Activated CD8-positive, alpha-beta T cell treated with anti-CD3 and anti-CD28 coated beads for 36 hours (primary cell): ENCODE measurements around the gene EPS8L2. TPM values are rescaled to one million over a fixed set of nuclear protein-coding genes. Genes with fewer than 3 reads are reported as not detected.

Source experiments
- ATAC-seq: fragments of 200-7000 bp; cut with Tn5 transposase; one replicate; pipeline ENCODE4 v1.10.0; 2021; ENCODE audit warnings: mild to moderate bottlenecking, moderate library complexity
- CTCF ChIA-PET: fragments of 350-600 bp; sonication (Branson Sonifier 250); formaldehyde crosslinking; loops from one replicate; lab custom pipeline; 2021; ENCODE audit warnings: antibody characterized with exemption; lab: Charles Lee
- POLR2A ChIA-PET: fragments of 350-600 bp; sonication (Branson Sonifier 250); formaldehyde crosslinking; loops from one replicate; lab custom pipeline; 2021; ENCODE audit warnings: antibody characterized with exemption; lab: Charles Lee
- DNase-seq: peaks from one replicate; pipeline ENCODE4 v3.0.0-alpha.2; 2020
- H3K27ac Mint-ChIP-seq: one replicate; pipeline ENCODE4 v1.8.0; 2021; ENCODE audit warnings: mild to moderate bottlenecking, mixed read lengths
- H3K27me3 Mint-ChIP-seq: one replicate; pipeline ENCODE4 v1.8.0; 2021; ENCODE audit warnings: mixed read lengths
- H3K36me3 Mint-ChIP-seq: one replicate; pipeline ENCODE4 v1.8.0; 2021; ENCODE audit warnings: low read depth, mixed read lengths
- H3K4me1 Mint-ChIP-seq: one replicate; pipeline ENCODE4 v1.8.0; 2021; ENCODE audit warnings: low read depth, mixed read lengths
- H3K4me3 Mint-ChIP-seq: one replicate; pipeline ENCODE4 v1.8.0; 2021; ENCODE audit warnings: mild to moderate bottlenecking, moderate library complexity, mixed read lengths
- H3K9me3 Mint-ChIP-seq: one replicate; pipeline ENCODE4 v1.8.0; 2021; ENCODE audit warnings: mixed read lengths
- intact Hi-C: fragments of 100-400 bp; cut with micrococcal nuclease; formaldehyde crosslinking; loops from one replicate; pipeline ENCODE4 v1.10.0; 2022
- total RNA-seq, 2 experiments: library from RNA; stranded (reverse); gene quantifications; one replicate each; pipeline ENCODE4 v1.2.3, GENCODE V29; 2021
- TF ChIP-seq, protein P1 (sequence below): fragments of 200-600 bp; IDR thresholded peaks from one replicate; pipeline ENCODE4 v1.8.0; 2022; ENCODE audit warnings: antibody characterized with exemption, mild to moderate bottlenecking

Gene EPS8L2
- total RNA-seq, 2 experiments from 2014 or later: 15.0 to 16.7 TPM

DNA sequence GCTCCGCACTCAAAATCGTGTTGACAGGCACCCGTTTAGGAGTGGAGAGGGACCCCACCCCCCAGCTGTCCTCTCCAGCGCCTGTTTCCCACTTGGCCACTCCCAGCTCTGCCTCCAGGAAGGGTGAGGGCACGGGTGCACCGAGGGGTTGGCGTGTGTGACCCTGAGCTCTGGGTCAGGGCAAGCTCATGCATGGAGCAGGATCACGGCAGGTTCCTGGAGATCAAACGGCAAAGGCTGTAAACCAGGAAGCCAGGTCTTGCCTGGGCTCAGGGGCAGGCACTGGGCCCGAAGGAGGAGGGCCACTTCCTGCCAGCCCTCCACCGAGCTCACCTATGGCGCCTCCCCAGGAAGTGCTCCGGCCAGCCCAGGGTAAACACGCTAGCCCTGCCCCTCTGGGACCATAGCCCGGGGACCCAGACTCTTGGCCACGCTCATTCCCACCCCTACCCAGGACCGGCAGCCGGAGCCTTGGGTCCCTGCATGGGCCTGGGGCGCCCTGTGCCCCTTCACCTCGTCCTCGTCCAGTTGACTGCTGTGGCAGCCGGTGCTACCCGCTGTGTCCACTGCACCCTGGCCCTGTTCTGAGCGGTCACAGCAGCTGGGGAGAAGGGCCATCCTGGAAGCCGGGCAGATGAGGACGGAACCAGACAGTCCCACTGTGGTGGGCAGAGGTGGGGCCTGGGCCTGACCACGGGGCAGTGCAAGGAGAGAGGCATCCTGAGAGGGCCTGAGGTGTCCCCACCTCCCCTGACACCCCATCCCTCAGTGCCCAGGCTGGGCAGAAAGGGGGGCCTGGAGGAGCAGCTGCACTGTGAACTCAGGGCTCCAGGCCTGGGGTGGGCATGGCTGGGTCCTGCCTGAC lies 1.0 kb upstream of the EPS8L2 start:
- no peak for DNase-seq
- ChIA-PET POLR2A (interaction anchor here (0.7 to 1.1 kb wide), 2 partner anchors 17 to 18 kb away, joined by 3 read pairs; no protein-coding TSS in a partner anchor), CTCF (interaction anchor here (0.6 to 2.4 kb wide), 4 partner anchors 8 to 40 kb away, joined by 3 to 8 read pairs (median 3); no protein-coding TSS in a partner anchor)
- ATAC-seq: no peak
- Mint-ChIP-seq H3K27ac (no peak overlapping the region), H3K4me1 (peaks cover 4% of the 10 kb centered on the region), H3K9me3 (no peaks in the 10 kb centered on the region), H3K27me3 (peaks cover 11% of the 10 kb centered on the region), H3K4me3 (no peak overlapping the region), H3K36me3 (no peaks in the 10 kb centered on the region)
- TF ChIP-seq, protein P1, sequence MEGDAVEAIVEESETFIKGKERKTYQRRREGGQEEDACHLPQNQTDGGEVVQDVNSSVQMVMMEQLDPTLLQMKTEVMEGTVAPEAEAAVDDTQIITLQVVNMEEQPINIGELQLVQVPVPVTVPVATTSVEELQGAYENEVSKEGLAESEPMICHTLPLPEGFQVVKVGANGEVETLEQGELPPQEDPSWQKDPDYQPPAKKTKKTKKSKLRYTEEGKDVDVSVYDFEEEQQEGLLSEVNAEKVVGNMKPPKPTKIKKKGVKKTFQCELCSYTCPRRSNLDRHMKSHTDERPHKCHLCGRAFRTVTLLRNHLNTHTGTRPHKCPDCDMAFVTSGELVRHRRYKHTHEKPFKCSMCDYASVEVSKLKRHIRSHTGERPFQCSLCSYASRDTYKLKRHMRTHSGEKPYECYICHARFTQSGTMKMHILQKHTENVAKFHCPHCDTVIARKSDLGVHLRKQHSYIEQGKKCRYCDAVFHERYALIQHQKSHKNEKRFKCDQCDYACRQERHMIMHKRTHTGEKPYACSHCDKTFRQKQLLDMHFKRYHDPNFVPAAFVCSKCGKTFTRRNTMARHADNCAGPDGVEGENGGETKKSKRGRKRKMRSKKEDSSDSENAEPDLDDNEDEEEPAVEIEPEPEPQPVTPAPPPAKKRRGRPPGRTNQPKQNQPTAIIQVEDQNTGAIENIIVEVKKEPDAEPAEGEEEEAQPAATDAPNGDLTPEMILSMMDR: no peak
- intact Hi-C loops: no loop called here

DNA sequence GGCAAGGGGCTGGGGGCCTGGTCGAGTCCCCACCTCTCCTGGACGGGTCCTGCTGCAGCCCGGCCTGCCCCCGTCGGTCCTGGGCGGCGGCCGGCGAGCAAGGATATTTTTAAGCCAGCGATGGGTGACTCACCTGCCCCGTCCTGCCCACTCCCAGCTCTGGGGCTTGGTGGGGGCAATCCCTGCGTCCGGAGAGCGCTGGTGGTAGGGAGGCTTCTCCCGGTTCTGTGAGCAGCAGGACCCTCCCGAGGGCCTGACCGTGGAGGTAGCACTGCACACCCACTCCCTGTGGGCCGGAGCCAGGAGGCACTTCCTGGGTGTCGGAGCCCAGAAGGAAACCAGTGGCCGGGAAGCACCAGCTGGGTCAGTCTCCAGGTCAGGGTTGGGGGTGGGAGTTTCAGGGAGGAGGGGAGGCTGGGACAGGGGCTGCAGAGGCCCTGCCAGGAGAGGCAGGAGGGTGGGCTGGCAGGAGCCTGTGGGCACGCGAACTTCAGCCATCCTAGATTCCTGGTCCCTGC lies 467 bp downstream of the EPS8L2 start:
- Mint-ChIP-seq H3K27me3 (peaks cover 16% of the 10 kb centered on the region), H3K9me3 (no peaks in the 10 kb centered on the region), H3K4me3 (no peak overlapping the region), H3K27ac (no peak overlapping the region), H3K36me3 (no peaks in the 10 kb centered on the region), H3K4me1 (peaks cover 8% of the 10 kb centered on the region)
- ATAC-seq: no peak
- POLR2A ChIA-PET: interaction anchor here (1.2 to 1.4 kb wide), 2 partner anchors 11 to 48 kb away, joined by 3 to 4 read pairs; partner anchors contain the start of gene TMEM80
- TF ChIP-seq, protein P1: no peak
- no peak for DNase-seq
- intact Hi-C loops: no loop called here
- CTCF ChIA-PET: interaction anchor here (0.5 to 2.4 kb wide), 2 partner anchors 20 to 670 kb away, joined by 3 to 8 read pairs; no protein-coding TSS in a partner anchor

DNA sequence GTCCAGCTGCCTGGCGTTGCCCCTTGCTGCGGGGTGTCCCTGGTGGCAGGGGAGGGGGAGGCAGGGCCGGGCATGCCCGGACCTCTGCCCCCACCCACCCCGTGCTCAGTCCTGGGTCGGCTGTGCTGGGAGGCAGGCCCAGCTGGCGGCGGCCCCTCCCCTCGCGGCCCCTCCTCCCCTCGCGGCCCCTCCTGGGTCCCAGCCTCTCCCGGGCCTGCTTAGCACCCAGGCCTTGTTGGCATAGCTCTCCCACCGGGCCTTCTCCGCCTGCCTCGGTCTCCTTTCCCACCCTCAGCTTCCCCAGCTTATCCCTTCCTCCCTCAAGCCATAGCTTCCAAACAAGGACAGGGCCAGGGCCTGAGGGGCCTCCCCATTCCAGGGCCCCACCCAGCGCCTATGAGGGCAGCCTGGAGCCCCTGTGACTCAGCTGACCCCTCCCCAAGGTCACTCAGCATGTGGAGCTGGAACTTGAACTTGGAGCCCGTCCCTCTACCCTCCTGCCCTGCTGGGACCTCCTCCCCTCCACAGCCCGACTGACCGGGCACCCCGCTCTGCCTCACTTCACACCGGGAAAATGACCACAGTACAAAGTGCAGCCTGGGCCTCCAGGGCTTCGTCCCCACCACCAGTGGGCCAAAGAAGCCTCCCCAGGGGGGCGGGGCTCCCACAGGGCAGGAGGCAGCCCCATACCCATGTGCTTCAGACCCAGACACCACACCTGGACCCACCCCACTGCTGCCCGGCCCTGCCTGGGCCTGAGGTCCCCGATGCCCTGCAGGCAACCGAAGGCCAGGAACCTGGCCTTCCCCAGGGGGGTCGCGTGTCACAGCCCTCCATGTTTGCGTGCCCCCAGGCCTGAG lies 1.2 kb downstream of the EPS8L2 start:
- no peak for ATAC-seq
- peaks cover 8% of the 10 kb centered on the region for H3K4me1 Mint-ChIP-seq
- H3K36me3 Mint-ChIP-seq: no peaks in the 10 kb centered on the region
- H3K27ac Mint-ChIP-seq: no peak overlapping the region
- intact Hi-C loops: no loop called here
- peaks cover 16% of the 10 kb centered on the region for H3K27me3 Mint-ChIP-seq
- CTCF ChIA-PET: no interaction called here
- TF ChIP-seq, protein P1: no peak
- H3K4me3 Mint-ChIP-seq: no peak overlapping the region
- no peak for DNase-seq
- POLR2A ChIA-PET: interaction anchor here (1.2 to 1.4 kb wide), 2 partner anchors 11 to 47 kb away, joined by 3 to 4 read pairs; partner anchors contain the start of gene TMEM80
- no peaks in the 10 kb centered on the region for H3K9me3 Mint-ChIP-seq

DNA sequence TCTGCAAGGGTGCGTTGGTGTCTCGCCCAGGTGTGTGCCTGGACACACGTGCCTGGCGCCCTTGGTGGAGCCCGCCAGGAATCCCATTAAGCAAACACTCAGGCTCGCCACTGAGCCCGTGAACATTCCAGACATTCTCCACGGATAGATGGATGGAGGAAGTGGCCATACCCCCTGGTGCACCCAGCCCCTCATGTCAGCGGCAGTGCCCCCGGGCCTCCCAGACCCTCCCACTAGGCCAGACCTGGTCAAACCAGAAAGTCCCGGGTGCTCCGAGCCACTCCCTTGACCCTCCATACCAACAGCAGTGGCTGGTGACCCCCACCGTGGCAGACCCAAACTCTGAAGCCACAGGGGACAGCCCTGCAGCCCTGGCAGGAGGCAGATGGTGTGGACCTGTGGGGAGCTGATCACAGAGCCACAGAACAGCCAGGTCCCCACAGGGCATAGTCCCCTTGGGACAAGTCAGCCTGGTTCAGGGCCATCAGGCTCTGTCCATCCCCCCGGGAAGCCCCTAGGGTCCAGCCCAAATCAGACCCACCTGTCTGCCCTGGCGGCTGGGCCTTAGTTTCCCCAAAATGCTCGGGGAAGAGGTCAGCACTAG lies 1.9 kb downstream of the EPS8L2 start:
- intact Hi-C loops: no loop called here
- Mint-ChIP-seq H3K4me3 (no peak overlapping the region), H3K36me3 (no peaks in the 10 kb centered on the region), H3K27me3 (peaks cover 16% of the 10 kb centered on the region), H3K4me1 (peaks cover 8% of the 10 kb centered on the region), H3K27ac (no peak overlapping the region), H3K9me3 (no peaks in the 10 kb centered on the region)
- ChIA-PET CTCF (no interaction called here), POLR2A (no interaction called here)
- no peak for DNase-seq
- no peak for ATAC-seq
- TF ChIP-seq, protein P1: no peak
